ENCODE measurements around the gene IL12B. TPM values are rescaled to one million over a fixed set of nuclear protein-coding genes. Genes with fewer than 3 reads are reported as not detected.

The IL12B gene
- total and polyA plus RNA-seq, 2 donors from 2014 or later, result not detected

GRCh38 chr5:159342840-159343239, 12.6 kb upstream of the IL12B start:
- no peaks in the 10 kb centered on the region for H3K27me3 ChIP-seq (ENCODE audit: control insufficient read depth, insufficient read depth, low read length)
- no peak overlapping the region for H3K9ac ChIP-seq (ENCODE audit: low read length in 3 of 3)
- H3K27ac ChIP-seq (ENCODE audit: low read depth in 2 of 2, low read length in 2 of 2), result no peak overlapping the region
- no peaks in the 10 kb centered on the region for H3K9me3 ChIP-seq (ENCODE audit: control insufficient read depth in 2 of 3, insufficient read depth in 1 of 3, low read length in 3 of 3)
- no peak for FAIRE-seq
- no peak for TF ChIP-seq CTCF (IDR thresholded peaks at IDR 0.05; ENCODE audit: borderline replicate concordance, extremely low read depth, insufficient read depth)
- no peak for DNase-seq
- no peaks in the 10 kb centered on the region for H3K4me1 ChIP-seq (ENCODE audit: control insufficient read depth in 2 of 3, insufficient read depth in 2 of 3, low read depth in 1 of 3, low read length in 3 of 3)
- intact Hi-C loops (cut with DNase I), result no loop called here
- no peaks in the 10 kb centered on the region for H3K36me3 ChIP-seq (ENCODE audit: control insufficient read depth in 2 of 3, insufficient read depth in 3 of 3, low read length in 3 of 3)
- H3K4me3 ChIP-seq (ENCODE audit: low read length in 3 of 3), result no peak overlapping the region

- H3K9ac ChIP-seq (ENCODE audit: low read length in 3 of 3), result no peak overlapping the region
- intact Hi-C loops (cut with DNase I), result no loop called here
- no peaks in the 10 kb centered on the region for H3K27me3 ChIP-seq (ENCODE audit: control insufficient read depth, insufficient read depth, low read length)
- H3K4me3 ChIP-seq (ENCODE audit: low read length in 3 of 3), result no peak overlapping the region
- no peak overlapping the region for H3K27ac ChIP-seq (ENCODE audit: low read depth in 2 of 2, low read length in 2 of 2)
- H3K36me3 ChIP-seq (ENCODE audit: control insufficient read depth in 2 of 3, insufficient read depth in 3 of 3, low read length in 3 of 3), result no peaks in the 10 kb centered on the region
- H3K9me3 ChIP-seq (ENCODE audit: control insufficient read depth in 2 of 3, insufficient read depth in 1 of 3, low read length in 3 of 3), result no peaks in the 10 kb centered on the region
- TF ChIP-seq CTCF (IDR thresholded peaks at IDR 0.05; ENCODE audit: borderline replicate concordance, extremely low read depth, insufficient read depth), result no peak
- DNase-seq (peak in 2 of 5 donors; percentile 33 to 56), FAIRE-seq (no peak)
- H3K4me1 ChIP-seq (ENCODE audit: control insufficient read depth in 2 of 3, insufficient read depth in 2 of 3, low read depth in 1 of 3, low read length in 3 of 3), result no peaks in the 10 kb centered on the region
Observed at GRCh38 chr5:159341906-159342310, 11.6 kb upstream of the IL12B start.

- no peak for TF ChIP-seq CTCF (IDR thresholded peaks at IDR 0.05; ENCODE audit: borderline replicate concordance, extremely low read depth, insufficient read depth)
- Histone ChIP-seq H3K36me3 (ENCODE audit: control insufficient read depth in 2 of 3, insufficient read depth in 3 of 3, low read length in 3 of 3) (no peaks in the 10 kb centered on the region), H3K4me1 (ENCODE audit: control insufficient read depth in 2 of 3, insufficient read depth in 2 of 3, low read depth in 1 of 3, low read length in 3 of 3) (no peaks in the 10 kb centered on the region), H3K27me3 (ENCODE audit: control insufficient read depth, insufficient read depth, low read length) (no peaks in the 10 kb centered on the region), H3K9ac (ENCODE audit: low read length in 3 of 3) (no peak overlapping the region), H3K9me3 (ENCODE audit: control insufficient read depth in 2 of 3, insufficient read depth in 1 of 3, low read length in 3 of 3) (no peaks in the 10 kb centered on the region), H3K4me3 (ENCODE audit: low read length in 3 of 3) (no peak overlapping the region), H3K27ac (ENCODE audit: low read depth in 2 of 2, low read length in 2 of 2) (no peak overlapping the region)
- no peak for DNase-seq
- intact Hi-C loops (cut with DNase I), result no loop called here
- FAIRE-seq, result no peak
Observed at GRCh38 chr5:159341145-159341544, 10.9 kb upstream of the IL12B start.

- H3K4me1 ChIP-seq (ENCODE audit: control insufficient read depth in 2 of 3, insufficient read depth in 2 of 3, low read depth in 1 of 3, low read length in 3 of 3), result no peaks in the 10 kb centered on the region
Observed at GRCh38 chr5:159340511-159340910, 10.2 kb upstream of the IL12B start.

More at GRCh38 chr5:159340511-159340910, 10.2 kb upstream of the IL12B start:
- Histone ChIP-seq H3K9me3 (ENCODE audit: control insufficient read depth in 2 of 3, insufficient read depth in 1 of 3, low read length in 3 of 3) (no peaks in the 10 kb centered on the region), H3K27me3 (ENCODE audit: control insufficient read depth, insufficient read depth, low read length) (no peaks in the 10 kb centered on the region), H3K27ac (ENCODE audit: low read depth in 2 of 2, low read length in 2 of 2) (no peak overlapping the region), H3K9ac (ENCODE audit: low read length in 3 of 3) (no peak overlapping the region), H3K4me3 (ENCODE audit: low read length in 3 of 3) (no peak overlapping the region), H3K36me3 (ENCODE audit: control insufficient read depth in 2 of 3, insufficient read depth in 3 of 3, low read length in 3 of 3) (no peaks in the 10 kb centered on the region)
- no peak for DNase-seq
- no peak for FAIRE-seq
- intact Hi-C loops (cut with DNase I), result no loop called here
- TF ChIP-seq CTCF (IDR thresholded peaks at IDR 0.05; ENCODE audit: borderline replicate concordance, extremely low read depth, insufficient read depth), result no peak
